Epithelial cell of esophagus (primary cell): Measurements from ENCODE around the gene CEACAM8.
"Not testable (repeated sequence)": the region's sequence is repeated elsewhere in the genome, so short reads cannot be mapped to it uniquely, and the experiment has no call there.

Source experiments
- DNase-seq: peaks from one replicate; pipeline ENCODE4 v3.0.0; 2010; ENCODE audit warnings: low read depth
- H3K4me3 ChIP-seq: 2 replicates; pipeline ENCODE4 v1.5.1; 2011; ENCODE audit warnings: mild to moderate bottlenecking, low read length, control low read depth
- CTCF ChIP-seq: IDR thresholded peaks from 2 replicates; pipeline ENCODE4 v1.5.1; 2011; ENCODE audit warnings: low read depth, mild to moderate bottlenecking, low read length, control low read depth, inconsistent platforms; ENCODE audit not compliant: insufficient read depth; ENCODE audit errors: missing control alignments

The CEACAM8 gene

DNA sequence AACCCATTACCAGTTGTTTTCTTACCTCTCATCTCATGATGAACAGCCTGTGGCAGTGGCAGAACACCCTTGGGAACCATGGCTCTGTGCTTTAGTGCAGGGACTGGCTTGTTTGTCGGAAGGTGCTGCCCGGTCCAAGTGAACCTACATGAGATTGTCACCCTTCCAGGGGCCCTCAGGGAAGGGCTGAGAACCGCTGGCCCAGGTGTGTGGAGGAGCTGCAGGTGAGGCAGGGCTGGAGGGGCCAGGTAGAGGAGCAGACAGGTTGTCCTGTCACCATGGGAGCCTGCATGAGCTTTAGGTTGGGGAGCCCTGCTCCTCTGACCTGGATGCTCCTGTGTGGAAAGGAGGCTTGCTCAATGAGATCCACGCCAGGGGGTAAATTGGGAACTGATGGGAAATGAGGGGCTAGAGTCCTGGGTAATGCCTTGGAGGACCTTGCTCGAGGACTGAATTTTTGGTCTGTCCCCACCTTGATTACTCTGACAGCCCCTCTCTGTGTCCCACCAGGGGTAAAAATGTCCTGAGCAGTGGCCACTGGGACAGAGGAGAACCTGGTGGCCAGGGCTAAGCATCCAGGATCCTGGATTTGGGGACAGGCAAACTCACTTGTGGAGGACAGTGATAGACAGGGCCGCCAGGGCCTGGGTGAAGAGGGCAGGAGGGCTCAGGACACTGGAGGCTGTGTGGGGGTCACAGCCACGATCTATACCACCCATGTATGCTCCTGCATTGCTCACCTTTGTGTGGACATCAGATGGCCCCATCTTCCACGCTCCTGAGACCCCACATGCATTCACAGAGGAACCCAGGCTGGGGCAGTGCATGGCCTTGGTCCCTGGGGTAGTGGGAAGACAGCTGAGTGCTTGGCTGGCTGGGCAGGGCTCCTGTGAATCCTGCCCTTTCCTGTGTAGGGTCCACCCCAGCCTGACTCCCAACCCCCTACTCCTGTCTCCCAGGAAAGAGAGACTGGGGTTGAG lies 42.3 kb downstream of the CEACAM8 start:
- no peak for TF ChIP-seq CTCF
- no peak overlapping the region for H3K4me3 ChIP-seq
- no peak for DNase-seq

- DNase-seq, H3K4me3 ChIP-seq: not testable (repeated sequence)
These were observed 44.2 kb downstream of the CEACAM8 start for GRCh38 chr19:42550521-42550920.

DNA sequence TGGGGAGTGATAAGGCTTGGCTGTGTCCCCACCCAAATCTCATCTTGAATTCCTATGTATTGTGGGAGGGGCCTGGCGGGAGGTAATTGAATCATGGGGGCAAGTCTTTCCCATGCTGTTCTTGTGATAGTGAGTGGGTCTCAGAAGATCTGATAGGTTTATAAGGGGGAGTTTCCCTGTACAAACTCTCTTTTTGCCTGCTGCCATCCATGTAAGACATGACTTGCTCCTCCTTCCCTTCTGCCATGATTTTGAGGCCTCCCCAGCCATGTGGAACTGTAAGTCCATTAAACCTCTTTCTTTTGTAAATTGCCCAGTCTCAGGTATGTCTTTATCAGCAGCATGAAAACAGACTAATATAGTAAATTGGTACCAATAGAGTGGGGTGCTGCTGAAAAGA lies 45.7 kb downstream of the CEACAM8 start:
- not testable (repeated sequence) for DNase-seq

DNA sequence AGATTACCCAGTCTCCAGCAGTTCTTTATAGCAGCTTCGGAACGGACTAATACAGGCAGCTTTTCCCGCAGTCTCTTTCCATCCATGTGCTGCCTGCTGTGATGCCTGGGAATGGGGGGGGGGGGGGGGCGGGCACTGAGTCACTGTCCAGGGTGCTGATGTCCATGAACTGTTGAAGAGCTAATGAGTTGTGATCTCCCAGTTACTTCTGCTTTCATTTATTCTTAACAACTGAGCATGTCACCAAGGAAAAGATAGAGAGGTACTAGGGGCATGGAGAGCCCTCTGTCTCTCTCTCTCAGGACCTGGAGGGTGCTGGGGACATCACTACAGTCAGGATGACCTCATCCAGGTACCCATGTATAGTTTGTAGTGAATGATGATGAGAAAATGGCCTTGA lies 46.2 kb downstream of the CEACAM8 start:
- no peak for DNase-seq
- no peak overlapping the region for H3K4me3 ChIP-seq

More for the DNA sequence above, 45.7 kb downstream of the CEACAM8 start:
- not testable (repeated sequence) for H3K4me3 ChIP-seq

DNA sequence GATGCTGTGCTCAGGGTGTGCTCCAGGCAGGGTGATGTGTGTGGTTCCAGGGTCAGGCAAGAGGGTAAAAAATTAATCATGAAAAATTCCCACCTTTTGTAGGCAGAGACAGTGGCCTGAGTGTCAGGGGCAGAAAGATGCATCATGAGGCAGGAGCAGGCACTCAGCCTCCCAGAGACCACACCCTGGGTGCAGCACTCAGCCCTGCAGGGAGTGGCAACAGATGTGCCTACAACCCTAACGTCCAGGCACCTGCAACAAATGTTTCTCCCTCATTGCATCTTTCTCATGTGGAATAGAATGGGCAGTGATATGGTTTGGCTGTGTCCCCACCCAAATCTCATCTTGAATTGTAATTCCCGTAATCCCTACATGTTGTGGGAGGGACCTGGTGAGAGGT lies 46.8 kb downstream of the CEACAM8 start:
- DNase-seq, result no peak
- no peak overlapping the region for H3K4me3 ChIP-seq
- TF ChIP-seq CTCF, result no peak

More for the DNA sequence above, 46.2 kb downstream of the CEACAM8 start:
- TF ChIP-seq CTCF, result no peak

GRCh38 chr19:42546831-42547500 lies 47.8 kb downstream of the CEACAM8 start:
- no peak for DNase-seq
- TF ChIP-seq CTCF, result no peak
- no peak overlapping the region for H3K4me3 ChIP-seq

- H3K4me3 ChIP-seq, result no peak overlapping the region
- DNase-seq, result no peak
- TF ChIP-seq CTCF, result no peak
These were observed 50.6 kb downstream of the CEACAM8 start for GRCh38 chr19:42544146-42544545.
